HG03460 (cell line): ENCODE measurements around the gene NUMA1.

ENCODE experiments used
- ATAC-seq: cut with Tn5 transposase; IDR thresholded peaks from one replicate; pipeline ENCODE4 v1.9.1; 2021; ENCODE audit not compliant: unreplicated experiment

NUMA1 gene

GRCh38 chr11:71977090-71977489 is 103.3 kb downstream of the NUMA1 start:
- ATAC-seq = no peak

GRCh38 chr11:71976551-71976950 is 103.8 kb downstream of the NUMA1 start:
- ATAC-seq = no peak

GRCh38 chr11:71971680-71972079 is 108.7 kb downstream of the NUMA1 start:
- ATAC-seq = no peak

- ATAC-seq = no peak
Measured at GRCh38 chr11:71964641-71965040, 115.7 kb downstream of the NUMA1 start.

DNA sequence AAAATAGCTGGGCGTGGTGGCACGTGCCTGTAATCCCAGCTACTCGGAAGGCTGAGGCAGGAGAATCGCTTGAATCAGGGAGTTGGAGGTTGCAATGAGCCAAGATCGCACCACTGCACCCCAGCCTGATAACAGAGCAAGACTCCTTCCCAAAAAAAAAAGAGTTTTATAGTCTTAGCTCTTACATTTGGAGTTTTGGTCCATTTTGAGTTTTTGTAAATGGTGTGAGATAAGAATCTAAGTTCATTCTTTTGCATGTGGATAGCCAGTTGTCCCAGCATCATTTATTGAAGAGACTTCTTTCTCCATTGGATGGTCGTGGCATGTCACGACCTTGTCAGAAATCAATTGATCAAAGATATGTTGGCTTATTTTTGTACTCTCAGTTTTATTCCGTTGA is 116.9 kb downstream of the NUMA1 start:
- no peak for ATAC-seq

DNA sequence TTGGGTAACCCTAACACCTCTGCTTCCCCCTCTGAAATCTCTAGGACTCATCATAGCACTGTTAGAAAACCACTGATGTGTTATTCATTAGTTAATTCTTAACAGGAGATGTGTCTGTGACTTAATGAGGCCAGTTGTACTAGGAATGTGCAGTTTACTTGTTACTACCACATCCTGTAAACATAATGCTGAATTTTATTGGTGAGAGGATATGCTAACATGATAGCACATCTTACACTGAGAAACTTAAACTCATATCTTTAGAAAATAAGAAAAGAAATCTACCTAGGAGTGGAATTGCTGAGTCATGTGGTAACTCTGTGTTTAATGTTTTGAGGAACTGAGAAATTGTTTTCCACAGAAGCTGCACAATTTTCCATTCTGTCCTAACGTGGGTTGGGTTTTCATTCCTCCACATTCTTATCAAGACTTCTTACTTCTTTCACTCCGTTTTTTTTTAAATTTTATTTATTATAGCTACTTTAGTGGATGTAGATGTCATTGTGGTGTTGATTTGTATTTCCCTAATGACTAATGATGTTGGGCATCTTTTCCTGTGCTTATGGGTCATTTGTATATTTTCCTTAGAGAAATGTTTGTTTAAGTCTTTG is 117.8 kb downstream of the NUMA1 start:
- no peak for ATAC-seq

DNA sequence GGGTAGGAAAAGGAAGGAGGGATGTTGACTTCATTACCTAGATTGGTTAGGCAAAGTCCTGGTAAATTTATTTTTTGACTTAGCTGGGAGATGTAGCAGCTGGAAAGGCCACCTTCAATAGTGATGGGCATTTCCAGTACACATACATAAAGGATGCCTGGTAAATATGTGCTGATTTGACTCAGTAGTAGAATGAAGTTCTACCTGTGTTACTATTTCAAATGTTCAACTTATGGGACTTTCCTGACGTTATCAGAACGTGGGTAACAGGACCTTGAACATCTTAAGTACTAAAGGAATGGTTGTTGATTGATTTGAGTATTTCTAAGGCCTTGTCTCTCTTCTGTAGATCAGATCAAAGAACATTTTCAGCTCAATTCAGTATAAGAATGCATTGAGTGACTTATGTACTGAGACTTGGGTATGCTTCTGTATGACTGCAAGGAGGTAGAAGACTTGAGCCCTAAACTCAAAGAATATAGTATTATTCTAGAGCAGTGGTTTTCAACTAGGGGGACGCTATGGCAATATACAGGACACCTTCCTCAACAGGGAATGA is 124.4 kb downstream of the NUMA1 start:
- no peak for ATAC-seq
